Natural killer cell treated with Interleukin-12 subunit alpha and Interleukin-12 subunit beta and Interleukin-15 and Interleukin-18, amount 100 ng/mL, for 72 hours (primary cell): Measurements from ENCODE around the gene FRMD1. TPM values are rescaled to one million over a fixed set of nuclear protein-coding genes. Genes with fewer than 3 reads are reported as not detected.

ENCODE experiments used
- ATAC-seq, 2 donors: fragments of 150-1000 bp; cut with Tn5 transposase in 1 of 2; sonication (Bioruptor Pico), chemical (Tn5 transposase) in 1 of 2; 2 replicates each; pipeline ENCODE4 v1.10.0; 2021
- DNase-seq: peaks from one replicate; pipeline ENCODE4 v3.0.0; 2022; ENCODE audit warnings: low spot score
- H3K27ac Mint-ChIP-seq, 2 donors: 1 replicate in 1 of 2; 2 replicates in 1 of 2; pipeline ENCODE4 v1.8.0; 2022; ENCODE audit warnings: mixed read lengths in 2 of 2, mild to moderate bottlenecking in 1 of 2, moderate library complexity in 1 of 2
- H3K27me3 Mint-ChIP-seq, 2 donors: 1 replicate in 1 of 2; 2 replicates in 1 of 2; pipeline ENCODE4 v1.8.0; 2022; ENCODE audit warnings: mixed read lengths in 2 of 2
- H3K36me3 Mint-ChIP-seq: one replicate; pipeline ENCODE4 v1.8.0; 2022; ENCODE audit warnings: mixed read lengths
- H3K4me1 Mint-ChIP-seq, 2 donors: 1 replicate in 1 of 2; 2 replicates in 1 of 2; pipeline ENCODE4 v1.8.0; 2022; ENCODE audit warnings: low read depth in 2 of 2, mixed read lengths in 2 of 2, mild to moderate bottlenecking in 1 of 2
- H3K4me3 Mint-ChIP-seq: one replicate; pipeline ENCODE4 v1.8.0; 2022; ENCODE audit warnings: mixed read lengths
- H3K9me3 Mint-ChIP-seq: 2 replicates; pipeline ENCODE4 v1.8.0; 2022; ENCODE audit warnings: mixed read lengths
- total RNA-seq, 2 donors: library from RNA; stranded (reverse); gene quantifications; one replicate each; pipeline ENCODE4 v1.2.3, GENCODE V29; 2022

FRMD1 gene
- total RNA-seq, 2 donors from 2014 or later = not detected

- no peaks in the 10 kb centered on the region for H3K4me1 Mint-ChIP-seq
- H3K27me3 Mint-ChIP-seq = no peaks in the 10 kb centered on the region
- H3K4me3 Mint-ChIP-seq = no peak overlapping the region
- no peaks in the 10 kb centered on the region for H3K36me3 Mint-ChIP-seq
- no peak overlapping the region for H3K27ac Mint-ChIP-seq
- ATAC-seq = no peak
- DNase-seq = peak; percentile 22
- no peaks in the 10 kb centered on the region for H3K9me3 Mint-ChIP-seq
Measured at GRCh38 chr6:168045706-168046620, 33.0 kb downstream of the FRMD1 start.

DNA sequence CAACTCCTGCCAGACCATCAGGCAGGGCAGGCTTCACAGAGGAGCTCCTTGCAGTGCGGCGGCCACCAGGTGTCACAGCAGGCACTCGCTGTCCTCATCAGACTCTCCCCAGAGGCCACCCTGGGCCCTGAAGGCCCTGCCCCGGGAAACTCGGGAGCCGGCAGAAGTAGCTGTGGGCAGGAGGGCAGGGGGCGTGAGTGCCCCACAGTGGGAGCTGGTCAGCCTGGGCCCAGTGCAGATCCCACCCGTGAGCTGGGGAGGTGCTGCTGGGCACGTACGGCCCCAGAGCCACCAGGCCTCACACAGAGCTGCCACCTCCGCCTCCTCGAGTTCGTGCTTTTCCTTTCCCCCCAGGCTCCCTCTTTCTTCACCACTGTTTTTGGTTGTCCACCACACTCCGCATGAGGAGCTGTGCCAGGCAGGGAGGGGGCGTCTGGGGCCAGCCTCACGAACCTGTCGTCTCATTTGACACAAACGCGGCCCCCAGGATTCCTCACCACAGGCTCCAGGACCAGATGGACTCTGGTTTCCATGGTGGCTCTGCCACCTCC, 33.8 kb downstream of the FRMD1 start:
- Mint-ChIP-seq H3K4me3 (no peak overlapping the region), H3K4me1 (no peaks in the 10 kb centered on the region), H3K36me3 (no peaks in the 10 kb centered on the region), H3K9me3 (no peaks in the 10 kb centered on the region), H3K27me3 (no peaks in the 10 kb centered on the region), H3K27ac (no peak overlapping the region)
- DNase-seq = peak; percentile 44
- no peak for ATAC-seq

DNA sequence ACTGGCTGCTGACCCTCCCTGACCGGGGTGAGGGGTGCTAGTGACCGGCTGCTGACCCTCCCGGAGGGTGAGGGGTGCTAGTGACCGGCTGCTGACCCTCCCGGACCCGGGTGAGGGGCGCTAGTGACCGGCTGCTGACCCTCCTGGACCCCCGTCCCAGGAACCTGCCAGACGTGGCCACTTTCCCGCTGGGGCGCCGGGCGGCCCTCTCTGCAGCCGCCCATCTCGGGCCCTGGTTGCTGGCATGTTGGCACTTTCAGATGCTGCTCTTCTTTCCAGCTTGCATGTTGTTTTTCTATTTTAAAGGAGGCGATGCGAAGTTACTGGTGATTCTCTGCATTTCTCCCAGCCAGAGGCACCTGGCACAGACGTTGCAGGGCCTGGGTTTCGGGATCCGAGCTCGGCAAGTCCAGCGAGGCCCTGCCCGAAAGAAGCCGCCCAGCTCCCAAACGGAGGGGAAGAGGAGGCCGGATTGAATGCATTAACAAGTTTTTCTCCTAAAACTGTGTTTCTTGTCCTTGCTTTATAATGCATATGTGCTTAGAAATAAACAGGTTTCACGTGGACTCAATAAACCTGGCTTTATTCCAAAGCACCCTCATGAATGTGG, 34.4 kb downstream of the FRMD1 start:
- Mint-ChIP-seq H3K27me3 (no peaks in the 10 kb centered on the region), H3K4me1 (no peaks in the 10 kb centered on the region), H3K4me3 (no peak overlapping the region), H3K36me3 (no peaks in the 10 kb centered on the region), H3K9me3 (no peaks in the 10 kb centered on the region), H3K27ac (no peak overlapping the region)
- no peak for ATAC-seq
- peak; percentile 52 for DNase-seq

GRCh38 chr6:168043848-168044415, 35.1 kb downstream of the FRMD1 start:
- Mint-ChIP-seq H3K4me3 (no peak overlapping the region), H3K27ac (no peak overlapping the region), H3K36me3 (no peaks in the 10 kb centered on the region), H3K4me1 (no peaks in the 10 kb centered on the region), H3K9me3 (no peaks in the 10 kb centered on the region), H3K27me3 (no peaks in the 10 kb centered on the region)
- DNase-seq = peak; percentile 35
- no peak for ATAC-seq

- Mint-ChIP-seq H3K4me3 (no peak overlapping the region), H3K27me3 (no peaks in the 10 kb centered on the region), H3K27ac (no peak overlapping the region), H3K36me3 (no peaks in the 10 kb centered on the region), H3K4me1 (no peaks in the 10 kb centered on the region), H3K9me3 (no peaks in the 10 kb centered on the region)
- no peak for DNase-seq
- ATAC-seq = no peak
Measured at GRCh38 chr6:168043193-168043847, 35.7 kb downstream of the FRMD1 start.

DNA sequence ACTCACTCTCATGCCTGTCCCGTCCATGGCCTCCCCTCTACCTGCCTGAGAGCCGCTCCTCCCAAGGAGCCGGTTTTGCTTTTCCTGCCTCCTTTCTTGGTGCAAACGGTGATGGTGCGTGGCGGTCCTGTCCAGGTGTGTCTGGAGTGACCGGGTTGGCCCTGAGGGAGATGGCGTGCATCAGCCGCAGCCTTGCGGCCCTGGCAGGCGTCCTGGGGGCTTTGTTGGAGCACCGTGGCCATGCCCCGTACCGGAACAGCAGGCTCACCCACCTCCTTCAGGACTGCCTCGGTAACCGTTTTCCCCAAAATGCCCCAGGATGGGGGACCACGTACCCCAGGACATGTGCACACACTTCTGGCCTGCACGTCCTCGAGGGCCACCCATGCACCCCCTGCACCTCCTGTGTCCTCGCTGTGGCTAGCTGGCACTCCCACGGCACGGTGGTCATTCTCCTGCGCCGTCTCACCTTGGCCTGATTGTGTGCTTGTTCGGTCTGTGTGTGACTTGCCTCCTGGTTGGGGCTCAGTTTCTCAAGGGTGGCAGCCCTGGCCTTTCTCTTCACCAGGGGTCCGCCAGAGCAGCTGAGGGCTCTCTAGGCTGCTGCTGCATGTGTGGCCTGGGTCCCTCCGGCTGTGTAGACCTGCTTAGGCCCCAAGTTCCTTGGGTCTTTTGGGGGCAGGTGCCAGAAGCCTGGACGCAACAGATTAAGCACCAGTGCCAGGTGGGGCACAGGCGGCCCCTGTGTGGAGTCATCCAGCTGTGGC, 36.4 kb downstream of the FRMD1 start:
- peak; percentile 48 for DNase-seq
- no peaks in the 10 kb centered on the region for H3K36me3 Mint-ChIP-seq
- no peak overlapping the region for H3K4me3 Mint-ChIP-seq
- ATAC-seq = no peak
- H3K9me3 Mint-ChIP-seq = no peaks in the 10 kb centered on the region
- H3K27me3 Mint-ChIP-seq = no peaks in the 10 kb centered on the region
- no peak overlapping the region for H3K27ac Mint-ChIP-seq
- H3K4me1 Mint-ChIP-seq = no peaks in the 10 kb centered on the region

- no peaks in the 10 kb centered on the region for H3K4me1 Mint-ChIP-seq
- no peaks in the 10 kb centered on the region for H3K9me3 Mint-ChIP-seq
- DNase-seq = peak; percentile 44
- no peaks in the 10 kb centered on the region for H3K36me3 Mint-ChIP-seq
- no peak overlapping the region for H3K4me3 Mint-ChIP-seq
- no peak overlapping the region for H3K27ac Mint-ChIP-seq
- H3K27me3 Mint-ChIP-seq = peaks cover 0 to 4% of the 10 kb centered on the region in 2 donors
- no peak for ATAC-seq
Measured at GRCh38 chr6:168041928-168042327, 37.1 kb downstream of the FRMD1 start.

DNA sequence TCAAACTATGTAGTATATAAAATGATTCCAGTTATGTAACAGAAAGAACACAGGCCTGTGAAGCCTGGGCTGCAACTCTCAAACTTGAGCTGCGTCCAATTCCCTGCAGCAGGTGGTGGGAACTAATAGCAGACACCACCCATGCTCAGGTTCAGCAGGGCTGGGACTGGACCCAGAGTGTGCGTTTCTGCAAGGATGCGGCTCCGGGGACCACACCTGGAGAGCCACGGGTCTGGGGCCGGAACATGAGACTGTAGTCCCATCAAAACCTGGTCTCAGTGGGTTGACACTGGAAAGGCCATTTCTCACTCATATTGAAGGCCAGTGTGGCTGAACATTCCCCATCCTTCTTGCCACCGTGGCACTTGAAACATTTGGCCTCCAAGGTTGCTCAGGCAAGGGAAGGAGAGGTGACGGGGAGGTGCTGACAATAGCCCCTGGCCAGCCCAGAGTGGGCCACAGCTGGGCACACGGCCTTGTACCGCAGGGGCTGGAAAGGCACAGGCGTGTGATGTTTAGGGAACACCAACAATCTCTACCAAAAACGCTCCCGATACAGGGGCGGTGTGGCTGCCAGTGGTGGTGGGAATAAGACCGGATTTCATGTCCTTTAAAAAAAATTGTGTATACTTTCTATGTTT, 38.0 kb downstream of the FRMD1 start:
- Mint-ChIP-seq H3K4me1 (peaks cover 0 to 5% of the 10 kb centered on the region in 2 donors), H3K9me3 (no peaks in the 10 kb centered on the region), H3K27ac (no peak overlapping the region), H3K4me3 (no peak overlapping the region), H3K36me3 (no peaks in the 10 kb centered on the region), H3K27me3 (peaks cover 5% of the 10 kb centered on the region in 2 donors)
- DNase-seq (peak; percentile 28), ATAC-seq (no peak)

GRCh38 chr6:168039849-168040248, 39.2 kb downstream of the FRMD1 start:
- no peaks in the 10 kb centered on the region for H3K36me3 Mint-ChIP-seq
- no peak overlapping the region for H3K27ac Mint-ChIP-seq
- ATAC-seq = no peak
- H3K9me3 Mint-ChIP-seq = no peaks in the 10 kb centered on the region
- peak; percentile 16 for DNase-seq
- peaks cover 6 to 8% of the 10 kb centered on the region in 2 donors for H3K27me3 Mint-ChIP-seq
- H3K4me1 Mint-ChIP-seq = peaks cover 0 to 15% of the 10 kb centered on the region in 2 donors
- H3K4me3 Mint-ChIP-seq = no peak overlapping the region

DNA sequence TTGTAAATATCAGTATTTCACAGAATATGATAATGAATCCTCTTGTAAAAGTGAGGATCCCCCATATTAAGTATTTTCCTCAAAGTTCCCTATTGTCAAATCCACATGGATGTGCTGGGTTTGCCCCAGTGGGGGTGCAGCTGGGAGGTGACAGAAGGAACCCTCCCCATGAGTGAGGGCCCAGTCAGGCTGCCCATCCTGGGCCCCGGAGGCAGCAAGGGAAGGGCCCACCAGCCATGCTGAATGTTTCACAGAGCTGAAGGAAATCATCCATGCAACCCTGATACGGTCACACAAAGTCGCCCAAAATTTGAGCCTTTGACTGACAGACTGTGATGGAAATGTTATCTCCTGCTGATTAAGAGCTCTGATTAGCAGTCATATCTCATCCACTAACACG, 39.7 kb downstream of the FRMD1 start:
- Mint-ChIP-seq H3K27ac (no peak overlapping the region), H3K9me3 (no peaks in the 10 kb centered on the region), H3K36me3 (no peaks in the 10 kb centered on the region), H3K27me3 (peaks cover 6 to 8% of the 10 kb centered on the region in 2 donors), H3K4me1 (peaks cover 0 to 17% of the 10 kb centered on the region in 2 donors), H3K4me3 (no peak overlapping the region)
- DNase-seq (peak; percentile 22), ATAC-seq (no peak)

DNA sequence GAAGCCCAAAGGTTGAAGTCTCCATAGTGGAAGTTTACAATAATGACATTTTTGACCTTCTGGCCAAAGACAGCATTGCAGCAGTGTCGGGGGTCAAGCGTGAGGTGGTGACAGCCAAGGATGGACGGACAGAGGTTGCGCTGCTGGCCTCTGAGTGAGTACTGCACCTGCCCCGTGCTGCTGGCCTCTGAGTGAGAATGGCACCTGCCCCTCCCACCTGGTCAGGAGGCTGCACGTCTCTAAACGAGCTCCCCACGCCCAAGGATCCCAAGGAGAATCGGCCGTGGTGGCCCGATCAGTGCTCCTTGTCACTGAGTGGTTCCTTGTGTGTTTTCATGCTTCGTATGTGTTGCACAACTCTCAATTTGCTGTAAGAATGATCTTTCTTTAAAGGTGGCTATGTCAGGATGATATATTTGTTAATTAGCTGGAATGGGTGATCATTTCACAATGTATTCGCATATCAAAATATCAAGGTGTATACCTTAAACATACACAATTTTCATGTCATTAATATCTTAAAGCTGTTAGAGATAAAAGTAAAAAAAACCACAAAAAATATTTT, 40.4 kb downstream of the FRMD1 start:
- Mint-ChIP-seq H3K27ac (no peak overlapping the region), H3K4me1 (peaks cover 0 to 17% of the 10 kb centered on the region in 2 donors), H3K4me3 (no peak overlapping the region), H3K9me3 (no peaks in the 10 kb centered on the region), H3K27me3 (peaks cover 8 to 12% of the 10 kb centered on the region in 2 donors), H3K36me3 (peaks cover 2% of the 10 kb centered on the region)
- DNase-seq (peak; percentile 44), ATAC-seq (no peak)

GRCh38 chr6:168037856-168038255, 41.2 kb downstream of the FRMD1 start:
- H3K4me3 Mint-ChIP-seq = no peak overlapping the region
- peaks cover 0 to 17% of the 10 kb centered on the region in 2 donors for H3K4me1 Mint-ChIP-seq
- peaks cover 4% of the 10 kb centered on the region for H3K36me3 Mint-ChIP-seq
- peaks cover 11 to 17% of the 10 kb centered on the region in 2 donors for H3K27me3 Mint-ChIP-seq
- H3K9me3 Mint-ChIP-seq = no peaks in the 10 kb centered on the region
- peak; percentile 12 for DNase-seq
- ATAC-seq = no peak
- no peak overlapping the region for H3K27ac Mint-ChIP-seq
